Spleen (tissue), 11 donors: ENCODE data around the gene FBXO9. TPM values are rescaled to one million over a fixed set of nuclear protein-coding genes. Genes with fewer than 3 reads are reported as not detected.

ENCODE experiments used
- DNase-seq: peaks from one replicate; pipeline ENCODE4 v3.0.0-alpha.2; 2020
- H3K27ac ChIP-seq, 8 donors: fragments of 200-600 bp; sonication (generic) in 7 of 8; 1 replicate in 4 of 8; 2 replicates in 4 of 8; pipeline versions ENCODE4 v1.5.0 to v1.8.0; 2016 to 2021; ENCODE audit warnings: inconsistent platforms in 4 of 8, mild to moderate bottlenecking in 4 of 8, moderate library complexity in 1 of 8
- H3K27me3 ChIP-seq, 7 donors: fragments of 200-600 bp; sonication (generic) in 6 of 7; replicated peaks in 1 of 7; 1 replicate in 4 of 7; 2 replicates in 3 of 7; pipeline versions ENCODE4 v1.5.0 to v1.8.0; 2016 to 2021; ENCODE audit warnings: inconsistent platforms in 3 of 7, mild to moderate bottlenecking in 1 of 7
- H3K36me3 ChIP-seq, 6 donors: fragments of 200-600 bp; sonication (generic) in 5 of 6; 1 replicate in 4 of 6; 2 replicates in 2 of 6; pipeline versions ENCODE4 v1.5.0 to v1.8.0; 2016 to 2021; ENCODE audit warnings: inconsistent platforms in 2 of 6
- H3K4me1 ChIP-seq, 6 donors: fragments of 200-600 bp; sonication (generic) in 5 of 6; 1 replicate in 3 of 6; 2 replicates in 3 of 6; pipeline versions ENCODE4 v1.5.0 to v1.8.0; 2016 to 2021; ENCODE audit warnings: inconsistent platforms in 3 of 6
- H3K4me3 ChIP-seq, 8 donors: fragments of 200-600 bp; sonication (generic) in 7 of 8; 1 replicate in 4 of 8; 2 replicates in 4 of 8; pipeline versions ENCODE4 v1.5.0 to v1.8.0; 2016 to 2021; ENCODE audit warnings: inconsistent platforms in 4 of 8, mild to moderate bottlenecking in 4 of 8, moderate library complexity in 2 of 8
- H3K9me3 ChIP-seq, 8 donors: fragments of 200-600 bp; sonication (generic) in 7 of 8; 1 replicate in 4 of 8; 2 replicates in 4 of 8; pipeline versions ENCODE4 v1.5.0 to v1.8.0; 2016 to 2021; ENCODE audit warnings: inconsistent platforms in 4 of 8
- POLR2A ChIP-seq, 3 donors: fragments of 450-650 bp; IDR thresholded peaks; one replicate each; pipeline ENCODE4 v1.5.1; 2017; ENCODE audit warnings: antibody characterized with exemption in 3 of 3, mild to moderate bottlenecking in 1 of 3
- POLR2AphosphoS5 ChIP-seq, 3 donors: sonication (generic); formaldehyde crosslinking; IDR thresholded peaks; one replicate each; pipeline ENCODE4 v1.5.1; 2017; ENCODE audit warnings: antibody characterized with exemption in 3 of 3
- WGBS, 5 donors: extraction: QIAGEN DNeasy Blood & Tissue Kit in 3 of 5; methylation state at CpG; one replicate each; pipeline versions ENCODE4 v1.1.5 to v1.1.7; 2013 to 2018; 5-methylcytosine and 5-hydroxymethylcytosine counted together
- intact Hi-C: fragments of 100-400 bp; cut with DNase I; formaldehyde crosslinking; loops from one replicate; pipeline ENCODE4 v1.15.0; 2023; ENCODE audit warnings: low total_unique reads
- polyA plus RNA-seq, 3 donors: library from polyadenylated mRNA; stranded (reverse); fragments of 200-250 nt; gene quantifications; one replicate each; pipeline ENCODE4 v1.2.1, GENCODE V29; 2013
- total RNA-seq, 7 donors: library from RNA; depleted of rRNA in 3 of 7; stranded (reverse); fragments of >200 nt in 3 of 7; fragmentation: NEBNext Ultra II Directional in 4 of 7; extraction: Animal tissue kit (Norgen Biotek cat#: 25700) in 4 of 7; gene quantifications; one replicate each; pipeline versions ENCODE4 v1.1.0 to v1.2.1, GENCODE V29; 2016 to 2021
- TF ChIP-seq, protein P1 (sequence below), 11 experiments: fragments of 200-600 bp in 7 of 11; fragments of 450-650 bp in 4 of 11; sonication (generic) in 4 of 11; IDR thresholded peaks in 8 of 11; conservative IDR thresholded peaks in 3 of 11; 1 replicate in 7 of 11; 2 replicates in 4 of 11; pipeline versions ENCODE4 v1.4.0 to v1.8.0; 2016 to 2021; ENCODE audit warnings: antibody characterized with exemption in 11 of 11, inconsistent platforms in 4 of 11, mild to moderate bottlenecking in 1 of 11
- donor health status: healthy with polysubstance abuse.
- donor health status: DM: no; HTN: no; CAD: no; lungs with moderate emphysema.
- donor health status: DM: no; HTN: no; CAD: no.
- donor health status: Bipolar disorder and iron deficiency.
- donor health status: healthy.
- donor health status: DM: no; HTN: no; CAD: no.
- donor health status: DM: yes; HTN: yes; CAD: no.

FBXO9 gene
- total and polyA plus RNA-seq, 10 donors: 21.4 to 115 (median 69.5) TPM

- no peaks in the 10 kb centered on the region for H3K27me3 ChIP-seq
- TF ChIP-seq, protein P1, sequence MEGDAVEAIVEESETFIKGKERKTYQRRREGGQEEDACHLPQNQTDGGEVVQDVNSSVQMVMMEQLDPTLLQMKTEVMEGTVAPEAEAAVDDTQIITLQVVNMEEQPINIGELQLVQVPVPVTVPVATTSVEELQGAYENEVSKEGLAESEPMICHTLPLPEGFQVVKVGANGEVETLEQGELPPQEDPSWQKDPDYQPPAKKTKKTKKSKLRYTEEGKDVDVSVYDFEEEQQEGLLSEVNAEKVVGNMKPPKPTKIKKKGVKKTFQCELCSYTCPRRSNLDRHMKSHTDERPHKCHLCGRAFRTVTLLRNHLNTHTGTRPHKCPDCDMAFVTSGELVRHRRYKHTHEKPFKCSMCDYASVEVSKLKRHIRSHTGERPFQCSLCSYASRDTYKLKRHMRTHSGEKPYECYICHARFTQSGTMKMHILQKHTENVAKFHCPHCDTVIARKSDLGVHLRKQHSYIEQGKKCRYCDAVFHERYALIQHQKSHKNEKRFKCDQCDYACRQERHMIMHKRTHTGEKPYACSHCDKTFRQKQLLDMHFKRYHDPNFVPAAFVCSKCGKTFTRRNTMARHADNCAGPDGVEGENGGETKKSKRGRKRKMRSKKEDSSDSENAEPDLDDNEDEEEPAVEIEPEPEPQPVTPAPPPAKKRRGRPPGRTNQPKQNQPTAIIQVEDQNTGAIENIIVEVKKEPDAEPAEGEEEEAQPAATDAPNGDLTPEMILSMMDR (IDR thresholded peaks at IDR 0.05 in 8 of 11, conservative IDR thresholded peaks at IDR 0.05 in 3 of 11): no peak
- TF ChIP-seq POLR2A (IDR thresholded peaks at IDR 0.05) (no peak), POLR2AphosphoS5 (IDR thresholded peaks at IDR 0.05) (no peak)
- 80 to 96% (median 88%) methylated on average over 3 of the region's 3 CpGs for WGBS, 5 donors
These were observed 70.9 kb downstream of the FBXO9 start for GRCh38 chr6:53136000-53136609.

GRCh38 chr6:53139841-53140413 is 74.7 kb downstream of the FBXO9 start:
- TF ChIP-seq, protein P1 (IDR thresholded peaks at IDR 0.05 in 8 of 11, conservative IDR thresholded peaks at IDR 0.05 in 3 of 11): no peak
- TF ChIP-seq POLR2AphosphoS5 (IDR thresholded peaks at IDR 0.05): no peak
- TF ChIP-seq POLR2A (IDR thresholded peaks at IDR 0.05): no peak
- WGBS, 5 donors: 63 to 73% (median 71%) methylated on average over 4 of the region's 4 CpGs
- H3K4me3 ChIP-seq: no peak overlapping the region
- DNase-seq: no peak
- no peaks in the 10 kb centered on the region for H3K27me3 ChIP-seq
- H3K36me3 ChIP-seq: no peaks in the 10 kb centered on the region
- H3K9me3 ChIP-seq: peaks cover 0 to 5% (median 0%) of the 10 kb centered on the region in 8 donors
- intact Hi-C loops: no loop called here
- H3K27ac ChIP-seq: no peak overlapping the region
- no peaks in the 10 kb centered on the region for H3K4me1 ChIP-seq

More at GRCh38 chr6:53136000-53136609, 70.9 kb downstream of the FBXO9 start:
- Histone ChIP-seq H3K27ac (no peak overlapping the region), H3K4me1 (no peaks in the 10 kb centered on the region), H3K36me3 (no peaks in the 10 kb centered on the region), H3K9me3 (no peaks in the 10 kb centered on the region), H3K4me3 (no peak overlapping the region)
- no peak for DNase-seq
- intact Hi-C loops: no loop called here

- Histone ChIP-seq H3K27ac (no peak overlapping the region), H3K36me3 (no peaks in the 10 kb centered on the region), H3K27me3 (no peaks in the 10 kb centered on the region), H3K9me3 (peaks cover 0 to 5% (median 0%) of the 10 kb centered on the region in 8 donors), H3K4me1 (no peaks in the 10 kb centered on the region), H3K4me3 (no peak overlapping the region)
- DNase-seq: no peak
- intact Hi-C loops: no loop called here
- 64 to 87% (median 69%) methylated on average over 3 of the region's 3 CpGs for WGBS, 5 donors
- TF ChIP-seq, protein P1 (IDR thresholded peaks at IDR 0.05 in 8 of 11, conservative IDR thresholded peaks at IDR 0.05 in 3 of 11): no peak
- TF ChIP-seq POLR2AphosphoS5 (IDR thresholded peaks at IDR 0.05): no peak
- TF ChIP-seq POLR2A (IDR thresholded peaks at IDR 0.05): no peak
These were observed 77.6 kb downstream of the FBXO9 start for GRCh38 chr6:53142810-53143209.

GRCh38 chr6:53143710-53144109 is 78.5 kb downstream of the FBXO9 start:
- 37 to 71% (median 61%) methylated on average over 3 of the region's 3 CpGs for WGBS, 5 donors
- intact Hi-C loops: no loop called here
- Histone ChIP-seq H3K9me3 (peaks cover 0 to 5% (median 0%) of the 10 kb centered on the region in 8 donors), H3K27ac (no peak overlapping the region), H3K4me3 (no peak overlapping the region), H3K36me3 (no peaks in the 10 kb centered on the region), H3K27me3 (no peaks in the 10 kb centered on the region), H3K4me1 (no peaks in the 10 kb centered on the region)
- no peak for TF ChIP-seq POLR2AphosphoS5 (IDR thresholded peaks at IDR 0.05)
- TF ChIP-seq, protein P1 (IDR thresholded peaks at IDR 0.05 in 8 of 11, conservative IDR thresholded peaks at IDR 0.05 in 3 of 11): no peak
- TF ChIP-seq POLR2A (IDR thresholded peaks at IDR 0.05): no peak
- DNase-seq: no peak
